Fibroblast of skin of back (primary cell): ENCODE measurements around the gene HERPUD2.
"Not testable (repeated sequence)": the region's sequence is repeated elsewhere in the genome, so short reads cannot be mapped to it uniquely, and the experiment has no call there.

ENCODE experiments used
- DNase-seq: peaks from one replicate; pipeline ENCODE4 v3.0.0-alpha.2; 2013

Gene HERPUD2

GRCh38 chr7:35677582-35678356, 17.2 kb downstream of the HERPUD2 start:
- DNase-seq = no peak

DNA sequence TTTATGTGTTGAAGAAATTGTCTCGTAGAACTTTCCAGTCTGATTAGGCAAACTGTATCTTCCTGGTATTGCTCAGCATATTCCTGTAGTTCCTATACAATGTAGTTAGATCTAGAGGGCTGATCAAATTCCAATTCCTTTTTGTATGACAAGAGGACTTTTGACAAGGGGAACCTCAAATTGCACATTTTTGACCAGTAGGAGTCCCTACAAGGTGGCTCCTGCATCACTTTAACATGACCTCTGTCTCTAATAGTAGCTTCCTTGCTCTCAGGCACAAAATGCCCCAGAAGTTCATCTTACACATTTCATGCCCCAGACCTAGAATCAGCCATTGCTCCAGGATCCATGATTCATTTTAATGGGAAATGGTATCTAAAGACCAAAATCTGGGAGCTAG, 18.7 kb downstream of the HERPUD2 start:
- no peak for DNase-seq

DNA sequence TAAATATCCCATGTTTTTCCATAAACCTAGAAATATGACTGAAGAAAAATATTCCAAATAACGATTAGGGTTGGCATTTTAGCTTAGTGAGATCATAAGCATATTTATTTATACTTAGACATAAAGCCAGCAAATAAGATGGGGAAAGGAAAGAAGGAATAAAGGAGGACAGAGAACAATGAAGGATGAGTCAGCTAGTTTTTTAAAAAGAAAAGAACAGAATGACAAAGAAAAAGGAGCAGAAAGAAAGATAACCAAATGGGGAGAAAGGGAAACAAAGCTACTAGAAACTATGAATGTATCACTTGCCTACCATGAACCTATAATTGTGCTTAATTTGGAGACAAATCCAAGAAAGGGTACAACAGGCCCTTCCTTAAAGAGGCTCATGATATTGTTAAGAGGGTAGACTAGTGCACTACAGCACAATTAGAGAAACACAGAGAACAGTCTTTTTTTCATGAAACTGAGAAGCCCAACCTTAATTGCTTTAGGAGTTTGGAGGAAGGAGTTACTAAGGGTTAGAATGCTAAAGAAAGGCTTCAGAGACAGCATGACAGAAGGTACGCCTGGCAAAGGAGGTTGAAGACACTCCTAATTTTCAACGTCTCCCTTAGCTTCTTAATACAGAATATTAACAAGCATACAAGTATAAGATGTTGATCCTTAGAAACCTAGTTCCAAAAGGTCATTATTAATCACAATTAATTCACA, 23.9 kb downstream of the HERPUD2 start:
- no peak for DNase-seq

GRCh38 chr7:35660411-35660810, 34.5 kb downstream of the HERPUD2 start:
- DNase-seq = not testable (repeated sequence)

GRCh38 chr7:35658606-35659201, 36.2 kb downstream of the HERPUD2 start:
- no peak for DNase-seq

GRCh38 chr7:35657125-35657524, 37.8 kb downstream of the HERPUD2 start:
- no peak for DNase-seq

GRCh38 chr7:35654558-35654957, 40.4 kb downstream of the HERPUD2 start:
- DNase-seq = not testable (repeated sequence)

GRCh38 chr7:35652124-35652523, 42.8 kb downstream of the HERPUD2 start:
- DNase-seq = no peak

GRCh38 chr7:35650751-35651150, 44.2 kb downstream of the HERPUD2 start:
- no peak for DNase-seq

DNA sequence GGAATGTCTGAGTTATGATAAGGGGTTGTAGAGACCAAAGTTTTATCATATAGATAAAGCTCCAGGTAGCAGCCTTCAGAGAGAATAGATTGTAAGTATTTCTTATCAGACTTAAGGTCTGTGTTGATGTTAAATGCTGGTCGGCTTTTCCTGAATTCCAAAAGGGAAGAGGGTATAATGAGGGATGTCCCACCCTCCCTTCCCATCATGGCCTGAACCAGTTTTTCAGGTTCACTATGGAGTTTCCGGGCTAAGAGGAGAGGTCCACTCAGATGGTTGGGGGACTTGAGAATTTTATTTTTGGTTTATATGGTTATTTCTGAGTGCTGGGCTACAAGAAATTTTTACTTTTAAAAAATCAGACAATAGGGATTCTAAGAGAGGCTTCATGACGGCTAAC, 45.2 kb downstream of the HERPUD2 start:
- DNase-seq = no peak

GRCh38 chr7:35648367-35648766, 46.6 kb downstream of the HERPUD2 start:
- no peak for DNase-seq

GRCh38 chr7:35647171-35647574, 47.8 kb downstream of the HERPUD2 start:
- DNase-seq = peak; percentile 3

- no peak for DNase-seq
Observed at GRCh38 chr7:35646289-35647023, 48.5 kb downstream of the HERPUD2 start.

GRCh38 chr7:35645691-35646090, 49.2 kb downstream of the HERPUD2 start:
- no peak for DNase-seq

- peak; percentile 14 for DNase-seq
Observed at GRCh38 chr7:35630024-35630972, 64.6 kb downstream of the HERPUD2 start.

DNA sequence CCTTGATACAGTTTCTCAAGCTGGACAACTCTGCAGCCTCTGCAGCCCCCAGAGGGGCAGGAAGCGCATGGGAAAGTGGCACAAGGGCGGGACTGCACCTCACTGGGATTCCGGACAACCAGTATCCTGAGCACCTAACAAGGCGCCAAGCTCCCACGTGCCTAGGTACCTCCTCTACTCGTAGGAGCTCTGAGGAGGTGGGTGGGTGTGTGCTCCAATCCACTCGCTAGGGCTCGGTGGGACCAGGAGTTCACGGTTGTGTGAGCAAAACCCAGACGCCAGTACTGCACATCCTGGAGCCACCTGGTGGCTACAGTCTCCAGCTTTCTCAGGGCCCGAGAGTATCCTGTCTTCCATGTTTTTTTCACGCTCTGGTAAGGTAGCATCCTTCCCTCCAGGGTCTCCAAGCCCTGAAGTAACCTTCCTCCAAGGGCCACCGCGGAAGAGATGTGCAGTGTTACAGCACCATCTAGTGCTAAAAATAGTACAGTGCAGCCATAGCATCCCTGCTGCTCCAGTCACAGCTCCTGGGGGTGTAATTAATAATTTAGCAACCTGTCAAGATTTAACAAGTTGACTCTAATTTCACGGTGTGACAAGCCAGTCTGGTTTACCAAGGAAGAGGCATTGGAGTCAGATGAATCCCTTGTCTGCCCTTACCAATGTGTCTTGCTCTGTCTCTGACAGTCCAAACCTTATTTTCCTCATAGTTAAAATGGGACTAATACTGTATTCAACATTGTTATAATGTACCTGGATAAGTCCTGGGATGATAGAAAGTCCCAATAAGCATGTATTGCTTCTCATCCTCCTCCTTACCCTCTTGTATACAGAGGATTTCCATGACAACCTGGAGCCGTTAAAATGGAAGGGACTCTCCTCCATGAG, 70.4 kb downstream of the HERPUD2 start:
- peak; percentile 30 for DNase-seq

DNA sequence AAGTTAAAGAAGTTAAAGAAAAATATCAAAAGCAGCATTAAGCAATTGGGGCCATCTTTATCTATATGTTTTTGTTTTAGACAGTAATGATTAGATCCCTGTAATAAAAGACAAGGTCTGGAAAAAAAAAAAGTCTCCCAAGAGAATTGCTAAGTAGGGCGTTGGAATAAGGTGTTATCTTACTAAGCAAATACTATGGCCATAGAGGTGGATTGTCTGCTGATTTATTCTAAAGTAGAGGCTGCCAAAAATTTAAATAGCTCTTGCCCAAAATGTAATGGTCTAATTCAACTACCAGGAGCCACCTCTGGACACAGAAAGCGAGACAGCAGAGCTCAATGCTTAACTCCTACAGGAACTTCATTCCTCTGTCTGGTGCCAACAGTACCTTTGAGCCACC, 71.6 kb downstream of the HERPUD2 start:
- DNase-seq = no peak

- no peak for DNase-seq
Observed at GRCh38 chr7:35619863-35620262, 75.1 kb downstream of the HERPUD2 start.

DNA sequence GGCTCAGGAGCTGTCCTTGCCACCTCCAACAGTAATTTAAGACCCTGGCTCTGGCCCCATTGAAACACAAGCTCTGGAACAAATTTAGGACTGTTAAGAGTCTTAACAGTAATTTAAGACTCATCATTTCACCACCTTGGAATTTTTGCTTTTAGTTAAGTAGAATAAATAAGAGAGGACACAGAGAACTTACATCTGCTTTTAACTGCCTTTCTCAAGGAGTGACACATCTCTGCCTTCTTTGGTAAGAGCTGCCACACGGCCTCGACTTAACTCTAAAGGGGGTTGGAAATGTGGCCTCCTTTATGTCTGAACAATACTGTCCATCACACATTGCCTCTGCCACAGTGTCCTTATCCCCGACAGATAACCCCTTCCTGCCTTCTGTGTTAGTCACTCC, 77.9 kb downstream of the HERPUD2 start:
- DNase-seq = peak; percentile 44

GRCh38 chr7:35613150-35613549, 81.8 kb downstream of the HERPUD2 start:
- DNase-seq = peak; percentile 14

DNA sequence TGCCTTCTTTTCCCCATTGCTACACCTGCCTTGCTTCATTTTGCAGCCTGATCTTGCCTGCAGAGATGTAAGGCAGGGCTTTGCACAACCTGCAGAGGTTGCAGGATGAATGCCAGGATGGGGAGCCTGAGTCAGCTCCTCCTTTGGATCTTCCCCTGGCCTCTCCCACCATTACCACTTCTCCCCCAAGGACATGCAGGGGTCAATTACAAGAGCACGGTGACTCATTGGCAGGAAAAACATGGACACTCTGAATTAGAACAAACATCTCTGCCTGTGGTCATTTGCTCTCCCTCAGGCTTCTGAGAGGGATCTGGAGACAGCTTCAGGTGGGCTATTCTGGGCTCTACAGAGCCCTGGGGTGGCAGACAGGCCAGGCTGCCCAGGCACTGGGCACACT, 89.2 kb downstream of the HERPUD2 start:
- peak; percentile 48 for DNase-seq
